A549 (cell line): ENCODE results near the gene CENATAC.

ENCODE experiments used
- CTCF ChIP-seq: fragments of >200 bp; sonication (Bioruptor Twin); formaldehyde crosslinking; IDR thresholded peaks from 3 replicates; pipeline ENCODE4 v1.5.1; 2016
- EHMT2 ChIP-seq: fragments of 200-600 bp; sonication (generic); IDR thresholded peaks from 2 replicates; pipeline ENCODE4 v1.6.1; 2016; ENCODE audit warnings: antibody characterized with exemption, low read depth, mild to moderate bottlenecking, moderate library complexity
- ESRRA ChIP-seq: fragments of 150-350 bp; IDR thresholded peaks from 2 replicates; pipeline ENCODE4 v1.6.1; 2014; ENCODE audit warnings: mild to moderate bottlenecking, low read length, borderline replicate concordance
- FOXS1 ChIP-seq: fragments of 250-450 bp; sonication (Bioruptor Pico); IDR thresholded peaks from 2 replicates; pipeline ENCODE4 v1.5.0; 2020; ENCODE audit warnings: mild to moderate bottlenecking, moderate library complexity
- HMGXB4 ChIP-seq: fragments of 250-450 bp; sonication (Bioruptor Pico); IDR thresholded peaks from 2 replicates; pipeline ENCODE4 v1.5.0; 2021; ENCODE audit warnings: mild to moderate bottlenecking, moderate library complexity, borderline replicate concordance
- MAX ChIP-seq: IDR thresholded peaks from 2 replicates; pipeline ENCODE4 v1.6.1; 2012
- POLR2A ChIP-seq: IDR thresholded peaks from 2 replicates; pipeline ENCODE4 v1.6.1; 2012; ENCODE audit warnings: mild to moderate bottlenecking, low read length
- POLR2AphosphoS2 ChIP-seq: conservative IDR thresholded peaks from 2 replicates; pipeline ENCODE4 v1.6.1; 2012; ENCODE audit warnings: low read length, improper control_type of control experiment, inconsistent platforms
- RAD21 ChIP-seq, 2 experiments: fragments of >200 bp in 1 of 2; sonication (Bioruptor Twin) in 1 of 2; formaldehyde crosslinking in 1 of 2; IDR thresholded peaks in 1 of 2; conservative IDR thresholded peaks in 1 of 2; 2 replicates in 1 of 2; 3 replicates in 1 of 2; pipeline ENCODE4 v1.6.1; 2012 to 2018; ENCODE audit warnings: inconsistent platforms in 1 of 2
- RARB ChIP-seq: fragments of 250-450 bp; sonication (Bioruptor Pico); IDR thresholded peaks from 2 replicates; pipeline ENCODE4 v1.8.0; 2021; ENCODE audit warnings: mild to moderate bottlenecking, moderate library complexity
- RCOR1 ChIP-seq: fragments of 150-350 bp; IDR thresholded peaks from 2 replicates; pipeline ENCODE4 v1.6.1; 2014; ENCODE audit warnings: antibody characterized with exemption, low read length, low read depth
- SREBF2 ChIP-seq: fragments of 450-650 bp; IDR thresholded peaks from 2 replicates; pipeline ENCODE4 v1.6.1; 2014; ENCODE audit warnings: mild to moderate bottlenecking, moderate library complexity
- USF2 ChIP-seq: fragments of 450-650 bp; IDR thresholded peaks from 2 replicates; pipeline ENCODE4 v1.6.1; 2014; ENCODE audit warnings: antibody characterized with exemption
- ZSCAN20 ChIP-seq: fragments of 250-450 bp; sonication (Bioruptor Pico); IDR thresholded peaks from 2 replicates; pipeline ENCODE4 v1.8.0; 2022; ENCODE audit warnings: mild to moderate bottlenecking, moderate library complexity

GRCh38 chr11:119044708-119045107 lies 46.8 kb downstream of the CENATAC start:
- TF ChIP-seq POLR2A = no peak
- TF ChIP-seq ESRRA = no peak
- TF ChIP-seq CTCF = no peak
- no peak for TF ChIP-seq RCOR1
- TF ChIP-seq MAX = no peak
- TF ChIP-seq EHMT2 = no peak
- TF ChIP-seq SREBF2 = no peak
- no peak for TF ChIP-seq FOXS1 (CRISPR knock-in tag)
- TF ChIP-seq ZSCAN20 = no peak
- TF ChIP-seq HMGXB4 (CRISPR knock-in tag) = no peak
- no peak for TF ChIP-seq RAD21 (conservative IDR thresholded peaks at IDR 0.05 in 1 of 2, IDR thresholded peaks at IDR 0.05 in 1 of 2)
- TF ChIP-seq RARB (CRISPR knock-in tag) = no peak
- TF ChIP-seq USF2 = no peak
- no peak for TF ChIP-seq POLR2AphosphoS2
